Left ventricle myocardium inferior (tissue), 1 donor: ENCODE data around the gene EFCAB11. TPM values are rescaled to one million over a fixed set of nuclear protein-coding genes. Genes with fewer than 3 reads are reported as not detected.

Experiments
- DNase-seq: peaks from one replicate; pipeline ENCODE4 v3.0.0-alpha.2; 2020
- H3K27ac ChIP-seq: fragments of 200-600 bp; replicated peaks from 2 replicates; pipeline ENCODE4 v1.8.0; 2021
- H3K27me3 ChIP-seq: fragments of 200-600 bp; 2 replicates; pipeline ENCODE4 v1.8.0; 2021; ENCODE audit warnings: low read depth
- H3K36me3 ChIP-seq: fragments of 200-600 bp; 2 replicates; pipeline ENCODE4 v1.8.0; 2021
- H3K4me1 ChIP-seq: fragments of 200-600 bp; 2 replicates; pipeline ENCODE4 v1.8.0; 2021
- H3K4me3 ChIP-seq: fragments of 200-600 bp; 2 replicates; pipeline ENCODE4 v1.8.0; 2021; ENCODE audit warnings: mild to moderate bottlenecking, moderate library complexity
- H3K9me3 ChIP-seq: fragments of 200-600 bp; replicated peaks from 2 replicates; pipeline ENCODE4 v1.8.0; 2021
- CTCF ChIP-seq: fragments of 200-600 bp; IDR thresholded peaks from 2 replicates; pipeline ENCODE4 v1.8.0; 2021; ENCODE audit warnings: antibody characterized with exemption, mild to moderate bottlenecking, borderline replicate concordance
- intact Hi-C: fragments of 100-400 bp; cut with micrococcal nuclease; formaldehyde crosslinking; loops from one replicate; pipeline ENCODE4 v1.11.0; 2022
- total RNA-seq: library from RNA; stranded (reverse); fragmentation: NEBNext Ultra II Directional; extraction: Animal tissue kit (Norgen Biotek cat#: 25700); gene quantifications from one replicate; pipeline ENCODE4 v1.2.1, GENCODE V29; 2021
- donor health status: DM: no; HTN: yes; CAD: no; lungs with severe emphysema.

Gene EFCAB11
- total RNA-seq, 1 donor from 2014 or later = 2.2 TPM

DNA sequence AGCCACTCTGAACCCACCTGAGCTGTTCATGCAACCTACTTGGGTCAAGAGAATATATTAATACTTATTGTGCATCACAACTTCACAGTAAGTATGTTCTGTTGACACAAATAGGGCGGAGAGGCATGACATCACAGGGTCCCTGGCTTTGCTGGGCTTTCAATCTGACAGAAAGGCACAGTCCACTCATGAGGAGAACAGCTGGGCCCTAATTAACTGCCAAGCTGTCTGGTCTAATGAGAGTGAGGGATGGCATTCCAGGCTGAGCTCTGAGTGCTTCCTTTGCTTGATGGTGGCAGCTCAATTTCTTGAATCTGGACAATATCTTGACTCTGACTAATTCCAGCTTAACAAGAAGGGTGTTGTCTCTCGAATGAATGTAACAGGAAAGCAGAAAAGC is 2.0 kb downstream of the EFCAB11 start:
- Histone ChIP-seq H3K27ac (no peak overlapping the region), H3K4me1 (peaks cover 25% of the 10 kb centered on the region), H3K4me3 (no peak overlapping the region), H3K36me3 (peaks cover 9% of the 10 kb centered on the region), H3K27me3 (no peaks in the 10 kb centered on the region), H3K9me3 (no peaks in the 10 kb centered on the region)
- no peak for DNase-seq
- intact Hi-C loops = no loop called here
- TF ChIP-seq CTCF = no peak

DNA sequence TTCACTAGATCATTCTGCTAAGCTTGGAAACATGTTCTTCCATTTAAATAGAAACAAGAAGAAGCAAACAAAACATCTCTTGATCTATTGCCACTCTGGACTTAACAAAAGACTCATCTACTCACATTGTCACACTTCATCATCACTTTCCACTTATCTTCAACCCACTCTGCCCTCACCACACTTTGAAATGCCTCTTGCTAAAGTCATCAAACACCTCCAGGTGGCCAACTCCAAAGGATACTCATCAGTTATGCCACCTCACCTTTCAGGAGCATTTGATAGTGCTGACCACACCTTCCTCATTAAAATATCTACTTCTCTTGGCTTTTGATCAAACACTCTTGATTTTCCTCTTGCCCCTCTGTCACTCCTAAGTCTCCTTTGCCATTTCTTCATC is 7.2 kb downstream of the EFCAB11 start:
- Histone ChIP-seq H3K27me3 (no peaks in the 10 kb centered on the region), H3K4me1 (no peaks in the 10 kb centered on the region), H3K36me3 (peaks cover 9% of the 10 kb centered on the region), H3K4me3 (no peak overlapping the region), H3K9me3 (no peaks in the 10 kb centered on the region), H3K27ac (no peak overlapping the region)
- no peak for DNase-seq
- TF ChIP-seq CTCF = no peak
- intact Hi-C loops = no loop called here

- DNase-seq = no peak
- H3K36me3 ChIP-seq = no peaks in the 10 kb centered on the region
- no peaks in the 10 kb centered on the region for H3K9me3 ChIP-seq
- H3K27ac ChIP-seq = no peak overlapping the region
- H3K27me3 ChIP-seq = no peaks in the 10 kb centered on the region
- no peaks in the 10 kb centered on the region for H3K4me1 ChIP-seq
- TF ChIP-seq CTCF = no peak
- no peak overlapping the region for H3K4me3 ChIP-seq
- intact Hi-C loops = no loop called here
Measured at GRCh38 chr14:89941830-89942377, 12.6 kb downstream of the EFCAB11 start.

DNA sequence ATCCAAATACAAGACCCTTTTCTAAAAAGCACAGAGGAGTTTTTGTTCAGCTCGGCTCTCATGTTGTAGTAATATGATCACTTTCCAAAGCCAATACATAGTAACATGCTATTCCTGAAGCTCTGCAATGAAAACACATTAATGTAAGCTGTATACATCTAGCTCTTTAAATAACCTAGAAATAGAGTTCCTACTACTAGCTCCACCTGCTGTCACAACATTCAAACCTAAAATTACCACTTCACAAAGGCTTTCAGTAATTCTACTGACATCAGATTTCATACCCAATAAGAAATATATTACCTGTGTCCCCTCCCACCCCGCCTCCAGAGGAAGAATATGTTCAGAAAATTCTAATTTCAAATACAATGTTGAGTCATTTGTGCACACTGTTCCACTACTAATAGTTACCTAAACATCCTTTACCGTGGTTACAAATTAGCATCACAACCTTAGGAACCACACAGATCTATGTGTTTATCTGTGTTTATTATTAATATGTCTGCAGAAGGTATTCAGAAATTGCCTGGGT is 17.8 kb downstream of the EFCAB11 start:
- intact Hi-C loops = no loop called here

GRCh38 chr14:89933002-89933401 is 21.5 kb downstream of the EFCAB11 start:
- no peak for DNase-seq
- no peaks in the 10 kb centered on the region for H3K27me3 ChIP-seq
- TF ChIP-seq CTCF = no peak
- H3K27ac ChIP-seq = no peak overlapping the region
- H3K9me3 ChIP-seq = no peaks in the 10 kb centered on the region
- H3K4me3 ChIP-seq = no peak overlapping the region
- H3K36me3 ChIP-seq = peaks cover 18% of the 10 kb centered on the region
- H3K4me1 ChIP-seq = no peaks in the 10 kb centered on the region
- intact Hi-C loops = no loop called here

More for the DNA sequence above, 17.8 kb downstream of the EFCAB11 start:
- DNase-seq = no peak
- TF ChIP-seq CTCF = no peak
- Histone ChIP-seq H3K27ac (no peak overlapping the region), H3K9me3 (no peaks in the 10 kb centered on the region), H3K36me3 (peaks cover 3% of the 10 kb centered on the region), H3K4me1 (no peaks in the 10 kb centered on the region), H3K4me3 (no peak overlapping the region), H3K27me3 (no peaks in the 10 kb centered on the region)
